Ovary (tissue), 9 donors: Measurements from ENCODE around the gene ATF3. TPM values are rescaled to one million over a fixed set of nuclear protein-coding genes. Genes with fewer than 3 reads are reported as not detected.

Experiments used
- DNase-seq, 5 donors: peaks; one replicate each; pipeline ENCODE4 v3.0.0-alpha.2; 2019 to 2020
- H3K27ac ChIP-seq, 2 donors: fragments of 200-600 bp; one replicate each; pipeline versions ENCODE4 v1.5.1 to v1.8.0; 2019 to 2022
- H3K27me3 ChIP-seq: fragments of 200-600 bp; one replicate; pipeline ENCODE4 v1.8.0; 2022
- H3K36me3 ChIP-seq: fragments of 200-600 bp; sonication (generic); one replicate; pipeline ENCODE4 v1.5.1; 2019
- H3K4me1 ChIP-seq: one replicate; pipeline ENCODE4 v1.8.1; 2013; ENCODE audit warnings: mild to moderate bottlenecking, moderate library complexity; ENCODE audit not compliant: insufficient read depth
- H3K4me3 ChIP-seq: fragments of 200-600 bp; sonication (generic); one replicate; pipeline ENCODE4 v1.5.1; 2017
- H3K9me3 ChIP-seq, 2 donors: fragments of 200-600 bp in 1 of 2; sonication (generic) in 1 of 2; one replicate each; pipeline versions ENCODE4 v1.5.1 to v1.8.1; 2013 to 2019; ENCODE audit warnings: mild to moderate bottlenecking in 1 of 2, moderate library complexity in 1 of 2
- EP300 ChIP-seq: sonication (generic); formaldehyde crosslinking; IDR thresholded peaks from one replicate; pipeline ENCODE4 v1.6.1; 2017; ENCODE audit warnings: antibody characterized with exemption
- POLR2A ChIP-seq: fragments of 450-650 bp; IDR thresholded peaks from one replicate; pipeline ENCODE4 v1.6.1; 2017; ENCODE audit warnings: antibody characterized with exemption, mild to moderate bottlenecking, moderate library complexity
- WGBS, 3 donors: extraction: QIAGEN DNeasy Blood & Tissue Kit in 1 of 3; methylation state at CpG; one replicate each; pipeline versions ENCODE4 v1.1.5 to v1.1.7; 2013 to 2017; 5-methylcytosine and 5-hydroxymethylcytosine counted together
- intact Hi-C, 4 donors: fragments of 100-400 bp; cut with DNase I; formaldehyde crosslinking; loops; one replicate each; pipeline versions ENCODE4 v1.11.0 to v1.15.1; 2022 to 2023
- polyA plus RNA-seq, 2 donors: library from polyadenylated mRNA; stranded (reverse); fragments of 200-250 nt in 1 of 2; fragments of 350-450 nt in 1 of 2; fragmentation: Illumina TruSeq in 1 of 2; extraction: RNeasy Lipid Tissue Mini Kit (QIAGEN cat#74804) in 1 of 2; gene quantifications; one replicate each; pipeline ENCODE4 v1.2.3, GENCODE V29; 2013 to 2014
- total RNA-seq, 7 donors: library from RNA; depleted of rRNA in 2 of 7; stranded (reverse); fragments of >200 nt in 2 of 7; fragmentation: NEBNext Ultra II Directional in 3 of 7; extraction: Animal tissue kit (Norgen Biotek cat#: 25700) in 3 of 7; gene quantifications; one replicate each; pipeline versions ENCODE4 v1.1.0 to v1.2.4, GENCODE V29; 2016 to 2023
- TF ChIP-seq, protein P1 (sequence below), 3 donors: fragments of 450-650 bp in 2 of 3; fragments of 200-600 bp in 1 of 3; IDR thresholded peaks; one replicate each; pipeline versions ENCODE4 v1.5.1 to v1.8.0; 2016 to 2022; ENCODE audit warnings: antibody characterized with exemption in 3 of 3, mild to moderate bottlenecking in 1 of 3
- donor health status: DM: no; HTN: no; CAD: no; lungs with moderate emphysema.
- donor health status: DM: no; HTN: no; CAD: no.
- donor health status: Bipolar disorder and iron deficiency.
- donor health status: DM: yes; HTN: yes; CAD: no.
- donor health status: DM: no; HTN: no; CAD: no.
- donor health status: DM: yes; HTN: yes; CAD: no.

Gene ATF3
- total and polyA plus RNA-seq, 9 donors, result 2.9 to 132 (median 19.4) TPM

DNA sequence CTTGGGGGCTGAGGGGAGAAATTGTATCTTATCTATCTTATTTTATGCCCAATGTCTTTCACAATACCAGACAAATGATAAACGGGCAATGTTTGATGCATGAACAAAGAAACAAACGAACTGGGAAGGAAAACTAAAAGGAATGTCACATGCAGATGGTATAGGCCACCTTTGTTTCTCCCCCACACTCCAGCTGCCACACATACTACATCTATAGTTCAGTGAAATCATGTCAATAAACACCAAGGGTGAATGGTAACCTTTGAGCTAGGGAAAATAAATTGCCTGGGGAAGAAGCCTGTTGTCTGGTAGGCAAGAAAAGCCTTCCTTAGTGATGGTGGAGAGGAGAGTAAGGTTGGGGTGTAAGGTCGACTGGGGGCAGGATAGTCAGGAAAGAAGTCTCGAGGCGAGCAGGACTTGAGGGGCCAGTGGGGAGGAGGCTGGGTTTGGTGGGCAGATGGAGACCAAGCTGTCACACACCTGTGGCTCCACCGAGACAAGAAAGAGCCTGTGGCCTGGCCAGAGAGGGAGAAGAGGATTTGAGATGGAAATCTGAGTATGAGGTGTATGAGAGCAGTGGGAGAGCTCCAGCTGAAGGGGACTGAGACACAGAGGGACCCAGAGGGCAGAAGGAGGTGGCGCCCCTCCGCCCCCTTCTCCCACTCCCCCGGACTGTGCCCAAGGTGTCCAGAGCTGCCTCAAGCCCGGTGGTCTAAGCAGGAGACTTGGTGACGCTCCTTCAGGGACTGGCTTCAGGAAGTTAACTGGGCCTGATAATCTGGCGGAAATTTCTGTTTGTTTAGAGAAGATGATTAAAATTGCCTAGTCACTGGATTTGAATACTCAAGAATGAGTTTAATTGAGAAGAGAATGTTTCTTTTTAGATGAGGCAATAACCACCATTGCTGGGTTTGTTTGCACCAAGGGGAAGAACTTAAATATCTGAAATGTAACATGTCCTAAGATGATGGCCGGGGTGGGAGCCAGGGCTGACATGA, 37.3 kb downstream of the ATF3 start:
- no peak for TF ChIP-seq POLR2A
- TF ChIP-seq, protein P1, sequence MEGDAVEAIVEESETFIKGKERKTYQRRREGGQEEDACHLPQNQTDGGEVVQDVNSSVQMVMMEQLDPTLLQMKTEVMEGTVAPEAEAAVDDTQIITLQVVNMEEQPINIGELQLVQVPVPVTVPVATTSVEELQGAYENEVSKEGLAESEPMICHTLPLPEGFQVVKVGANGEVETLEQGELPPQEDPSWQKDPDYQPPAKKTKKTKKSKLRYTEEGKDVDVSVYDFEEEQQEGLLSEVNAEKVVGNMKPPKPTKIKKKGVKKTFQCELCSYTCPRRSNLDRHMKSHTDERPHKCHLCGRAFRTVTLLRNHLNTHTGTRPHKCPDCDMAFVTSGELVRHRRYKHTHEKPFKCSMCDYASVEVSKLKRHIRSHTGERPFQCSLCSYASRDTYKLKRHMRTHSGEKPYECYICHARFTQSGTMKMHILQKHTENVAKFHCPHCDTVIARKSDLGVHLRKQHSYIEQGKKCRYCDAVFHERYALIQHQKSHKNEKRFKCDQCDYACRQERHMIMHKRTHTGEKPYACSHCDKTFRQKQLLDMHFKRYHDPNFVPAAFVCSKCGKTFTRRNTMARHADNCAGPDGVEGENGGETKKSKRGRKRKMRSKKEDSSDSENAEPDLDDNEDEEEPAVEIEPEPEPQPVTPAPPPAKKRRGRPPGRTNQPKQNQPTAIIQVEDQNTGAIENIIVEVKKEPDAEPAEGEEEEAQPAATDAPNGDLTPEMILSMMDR (IDR thresholded peaks at IDR 0.05), result no peak
- TF ChIP-seq EP300, result no peak
- Histone ChIP-seq H3K4me1 (no peaks in the 10 kb centered on the region), H3K27me3 (no peaks in the 10 kb centered on the region), H3K27ac (no peak overlapping the region), H3K4me3 (no peak overlapping the region), H3K36me3 (no peaks in the 10 kb centered on the region), H3K9me3 (no peaks in the 10 kb centered on the region)
- no peak for DNase-seq
- intact Hi-C loops, result no loop called here
- 83 to 86% (median 85%) methylated on average over 13 of the region's 13 CpGs for WGBS, 3 donors

DNA sequence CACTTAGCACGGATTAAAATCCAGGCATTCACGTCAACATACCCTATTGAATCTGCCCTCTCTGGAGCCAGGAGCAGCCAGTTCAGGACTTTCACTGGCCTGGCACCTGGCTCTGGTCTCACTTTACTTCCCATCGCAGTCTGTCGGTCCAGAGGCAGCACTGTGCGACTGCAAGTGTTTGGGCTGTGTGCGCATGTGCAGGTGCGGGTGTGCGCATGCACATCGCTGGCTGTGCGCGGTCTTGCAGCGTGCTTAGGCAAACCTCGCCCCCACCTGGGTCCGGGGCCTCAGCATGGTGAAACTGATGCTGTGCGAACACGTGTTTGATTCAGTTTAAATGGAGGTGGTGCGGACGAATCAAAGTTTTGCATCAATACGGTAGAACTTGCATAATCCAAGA, 38.0 kb downstream of the ATF3 start:
- no peak overlapping the region for H3K4me3 ChIP-seq
- H3K9me3 ChIP-seq, result no peaks in the 10 kb centered on the region
- H3K4me1 ChIP-seq, result no peaks in the 10 kb centered on the region
- TF ChIP-seq, protein P1 (IDR thresholded peaks at IDR 0.05), result no peak
- TF ChIP-seq POLR2A (no peak), EP300 (no peak)
- no peaks in the 10 kb centered on the region for H3K27me3 ChIP-seq
- no peaks in the 10 kb centered on the region for H3K36me3 ChIP-seq
- intact Hi-C loops, result no loop called here
- WGBS, 3 donors, result 88 to 92% (median 92%) methylated on average over 19 of the region's 19 CpGs
- DNase-seq, result no peak
- H3K27ac ChIP-seq, result no peak overlapping the region

DNA sequence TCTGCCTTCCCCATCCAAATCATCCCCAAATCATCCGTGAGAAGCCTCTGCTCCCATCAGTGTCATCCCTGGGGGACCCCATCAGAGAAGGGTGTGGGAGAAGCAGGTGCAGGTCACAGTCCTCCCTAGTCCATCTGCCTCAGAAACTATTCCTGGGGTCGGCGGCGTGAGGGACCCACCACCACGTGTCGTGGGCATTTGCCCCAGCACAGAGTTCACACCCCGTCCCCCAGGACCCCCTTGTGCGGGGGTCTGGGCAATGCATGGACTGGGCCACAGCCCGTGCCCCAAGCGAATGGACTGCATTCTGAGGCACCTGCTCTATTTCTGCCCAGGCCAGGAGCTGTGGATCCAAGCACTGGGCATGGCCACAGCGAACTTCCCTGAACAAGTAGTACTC, 38.4 kb downstream of the ATF3 start:
- intact Hi-C loops, result no loop called here
- no peak overlapping the region for H3K4me3 ChIP-seq
- no peaks in the 10 kb centered on the region for H3K4me1 ChIP-seq
- H3K9me3 ChIP-seq, result no peaks in the 10 kb centered on the region
- H3K36me3 ChIP-seq, result no peaks in the 10 kb centered on the region
- WGBS, 3 donors, result 92 to 94% (median 92%) methylated on average over 11 of the region's 11 CpGs
- DNase-seq, result no peak
- H3K27me3 ChIP-seq, result no peaks in the 10 kb centered on the region
- TF ChIP-seq, protein P1 (IDR thresholded peaks at IDR 0.05), result no peak
- TF ChIP-seq EP300 (no peak), POLR2A (no peak)
- no peak overlapping the region for H3K27ac ChIP-seq

DNA sequence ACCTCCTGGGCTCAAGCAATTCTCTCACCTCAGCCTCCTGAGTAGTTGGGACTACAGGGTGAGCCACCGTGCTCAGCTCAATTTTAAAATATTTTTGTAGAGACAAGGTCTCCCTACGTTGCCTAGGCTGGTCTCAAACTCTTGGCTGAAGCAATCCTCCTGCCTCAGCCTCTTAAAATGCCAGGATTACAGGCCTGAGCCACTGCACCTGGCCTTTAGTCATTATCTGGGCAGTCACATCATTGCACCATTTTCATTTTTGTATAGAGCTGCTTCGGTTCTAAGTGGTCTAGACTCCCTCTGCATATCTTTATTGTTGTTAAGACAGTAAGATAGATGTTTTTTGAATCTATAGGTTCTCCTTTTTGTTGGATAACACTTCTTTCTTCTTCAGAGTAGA, 39.9 kb downstream of the ATF3 start:
- Histone ChIP-seq H3K36me3 (no peaks in the 10 kb centered on the region), H3K4me3 (no peak overlapping the region), H3K27ac (no peak overlapping the region), H3K9me3 (no peaks in the 10 kb centered on the region), H3K27me3 (no peaks in the 10 kb centered on the region), H3K4me1 (no peaks in the 10 kb centered on the region)
- 40 to 52% (median 48%) methylated on average over 3 of the region's 3 CpGs for WGBS, 3 donors
- TF ChIP-seq POLR2A (no peak), EP300 (no peak)
- TF ChIP-seq, protein P1 (IDR thresholded peaks at IDR 0.05), result no peak
- DNase-seq, result no peak
- intact Hi-C loops, result no loop called here
